KMS-11 (cell line): ENCODE data around the gene C1QTNF2.
"Not testable (repeated sequence)": the region's sequence is repeated elsewhere in the genome, so short reads cannot be mapped to it uniquely, and the experiment has no call there.

ENCODE experiments used
- H2AFZ ChIP-seq: fragments of 200-600 bp; sonication (generic); 2 replicates; pipeline ENCODE4 v1.6.1; 2016; ENCODE audit warnings: antibody characterized with exemption, mixed run types, low read depth
- H3K27ac ChIP-seq: fragments of 200-600 bp; sonication (generic); 2 replicates; pipeline ENCODE4 v1.6.1; 2016; ENCODE audit warnings: mild to moderate bottlenecking, mixed run types
- H3K27me3 ChIP-seq: fragments of 200-600 bp; sonication (generic); 2 replicates; pipeline ENCODE4 v1.6.1; 2017; ENCODE audit warnings: mild to moderate bottlenecking, low read depth, mixed run types, moderate library complexity; ENCODE audit not compliant: insufficient read depth
- H3K36me3 ChIP-seq: fragments of 200-600 bp; sonication (generic); 2 replicates; pipeline ENCODE4 v1.6.1; 2017; ENCODE audit warnings: mild to moderate bottlenecking, mixed run types; ENCODE audit not compliant: insufficient read depth
- H3K4me1 ChIP-seq: fragments of 200-600 bp; sonication (generic); 2 replicates; pipeline ENCODE4 v1.6.1; 2016; ENCODE audit warnings: mild to moderate bottlenecking, low read depth, mixed run types; ENCODE audit not compliant: poor library complexity, severe bottlenecking
- H3K4me2 ChIP-seq: fragments of 200-600 bp; sonication (generic); 2 replicates; pipeline ENCODE4 v1.7.0; 2016; ENCODE audit warnings: mild to moderate bottlenecking, mixed run types
- H3K4me3 ChIP-seq: fragments of 200-600 bp; sonication (generic); IDR thresholded peaks from 2 replicates; pipeline ENCODE4 v1.6.1; 2017; ENCODE audit warnings: low read depth, low read length, mixed read lengths; ENCODE audit not compliant: insufficient read depth
- H3K79me2 ChIP-seq: fragments of 200-600 bp; sonication (generic); 2 replicates; pipeline ENCODE4 v1.6.1; 2016; ENCODE audit warnings: low read depth, mixed run types; ENCODE audit not compliant: insufficient read depth
- H3K9ac ChIP-seq: fragments of 200-600 bp; sonication (generic); 2 replicates; pipeline ENCODE4 v1.6.1; 2016; ENCODE audit warnings: mild to moderate bottlenecking, mixed run types
- H4K20me1 ChIP-seq: fragments of 200-600 bp; sonication (generic); 2 replicates; pipeline ENCODE4 v1.6.1; 2016; ENCODE audit warnings: mild to moderate bottlenecking, mixed run types; ENCODE audit not compliant: insufficient read depth
- CTCF ChIP-seq: fragments of 200-600 bp; sonication (generic); conservative IDR thresholded peaks from 2 replicates; pipeline ENCODE4 v1.6.1; 2017; ENCODE audit warnings: low read depth, mild to moderate bottlenecking, antibody characterized with exemption, low read length, moderate library complexity, mixed read lengths

Gene C1QTNF2

GRCh38 chr5:160341309-160341870 is 29.0 kb downstream of the C1QTNF2 start:
- H3K4me2 ChIP-seq: no peak overlapping the region

GRCh38 chr5:160340513-160340912 is 29.9 kb downstream of the C1QTNF2 start:
- not testable (repeated sequence) for H3K9ac ChIP-seq, H3K27me3 ChIP-seq, H3K4me2 ChIP-seq, H3K36me3 ChIP-seq, H3K79me2 ChIP-seq, H3K4me3 ChIP-seq, H3K4me1 ChIP-seq, H4K20me1 ChIP-seq, H3K27ac ChIP-seq, H2AFZ ChIP-seq

More at GRCh38 chr5:160341309-160341870, 29.0 kb downstream of the C1QTNF2 start:
- Histone ChIP-seq H4K20me1 (no peaks in the 10 kb centered on the region), H3K4me1 (no peaks in the 10 kb centered on the region), H3K27me3 (no peaks in the 10 kb centered on the region), H3K79me2 (no peaks in the 10 kb centered on the region), H2AFZ (no peak overlapping the region), H3K27ac (no peak overlapping the region), H3K4me3 (no peak overlapping the region), H3K36me3 (no peaks in the 10 kb centered on the region), H3K9ac (no peak overlapping the region)
- no peak for TF ChIP-seq CTCF

- Histone ChIP-seq H3K36me3 (no peaks in the 10 kb centered on the region), H3K27me3 (no peaks in the 10 kb centered on the region), H4K20me1 (no peaks in the 10 kb centered on the region), H3K4me3 (no peak overlapping the region), H2AFZ (no peak overlapping the region), H3K4me2 (no peak overlapping the region), H3K4me1 (no peaks in the 10 kb centered on the region), H3K27ac (no peak overlapping the region), H3K79me2 (no peaks in the 10 kb centered on the region), H3K9ac (no peak overlapping the region)
- TF ChIP-seq CTCF: no peak
These were observed 30.9 kb downstream of the C1QTNF2 start for GRCh38 chr5:160339406-160340130.

GRCh38 chr5:160334716-160335115 is 35.7 kb downstream of the C1QTNF2 start:
- not testable (repeated sequence) for H2AFZ ChIP-seq, H3K4me3 ChIP-seq, H3K9ac ChIP-seq, H4K20me1 ChIP-seq, H3K4me1 ChIP-seq, H3K36me3 ChIP-seq, H3K27me3 ChIP-seq, H3K79me2 ChIP-seq, H3K4me2 ChIP-seq, H3K27ac ChIP-seq

GRCh38 chr5:160333721-160334120 is 36.7 kb downstream of the C1QTNF2 start:
- Histone ChIP-seq H3K9ac (no peak overlapping the region), H3K27me3 (no peaks in the 10 kb centered on the region), H3K36me3 (no peaks in the 10 kb centered on the region), H2AFZ (no peak overlapping the region), H3K79me2 (no peaks in the 10 kb centered on the region), H3K4me2 (no peak overlapping the region), H4K20me1 (no peaks in the 10 kb centered on the region), H3K4me3 (no peak overlapping the region), H3K4me1 (no peaks in the 10 kb centered on the region), H3K27ac (no peak overlapping the region)
- no peak for TF ChIP-seq CTCF
